HCT116 (cell line): Measurements from ENCODE around the gene ZCCHC17. TPM values are rescaled to one million over a fixed set of nuclear protein-coding genes. Genes with fewer than 3 reads are reported as not detected.

Experiments used
- ATAC-seq: fragments of 200-7000 bp; cut with Tn5 transposase; 2 replicates; pipeline ENCODE4 v1.9.1; 2020; ENCODE audit warnings: mild to moderate bottlenecking, moderate library complexity
- BruUV-seq: library from RNA; stranded (reverse); fragments of 400-500 nt; replicated peaks from 2 replicates; lab custom pipeline; 2021; lab: Mats Ljungman, UMichigan
- CTCF ChIA-PET: fragments of 300-600 bp; sonication (Branson Sonifier 250); formaldehyde crosslinking; loops from one replicate; lab custom pipeline; 2021; ENCODE audit warnings: antibody characterized with exemption; lab: Charles Lee
- POLR2A ChIA-PET: fragments of 300-600, 350-600 bp; sonication (Branson Sonifier 250); formaldehyde crosslinking; loops from one replicate; lab custom pipeline; 2021; ENCODE audit warnings: antibody characterized with exemption; lab: Charles Lee
- RAD21 ChIA-PET, 2 experiments: fragments of 300-600 bp; sonication (Branson Sonifier 250); formaldehyde crosslinking; loops; one replicate each; lab custom pipeline; 2023; ENCODE audit warnings: low total read pairs in 2 of 2; ENCODE audit not compliant: uncharacterized antibody in 2 of 2, unreplicated experiment in 2 of 2, low non-redundant PET in 1 of 2; lab: Charles Lee
- DNase-seq: peaks from one replicate; pipeline ENCODE4 v3.0.0-alpha.2; 2010; ENCODE audit warnings: low read depth, low spot score
- H2AFZ ChIP-seq: fragments of 200-600 bp; shearing (Covaris generic), sonication (generic); 2 replicates; pipeline ENCODE4 v1.6.1; 2017; ENCODE audit warnings: low read depth, mixed run types, mixed read lengths, antibody characterized with exemption, low read length; ENCODE audit not compliant: poor library complexity, severe bottlenecking
- H3K27ac ChIP-seq: 2 replicates; pipeline ENCODE4 v1.5.1; 2012; ENCODE audit warnings: low read depth, low read length
- H3K27me3 ChIP-seq: fragments of 200-600 bp; sonication (generic); 2 replicates; pipeline ENCODE4 v1.6.1; 2016; ENCODE audit warnings: mixed run types, low read length, mixed read lengths; ENCODE audit not compliant: insufficient read depth
- H3K36me3 ChIP-seq, 2 experiments: fragments of 200-500 bp in 1 of 2; fragments of 200-600 bp in 1 of 2; sonication (Bioruptor generic) in 1 of 2; sonication (generic) in 1 of 2; 2 replicates each; pipeline versions ENCODE4 v1.5.1 to v1.6.1; 2014 to 2016; ENCODE audit warnings: low read length in 2 of 2, inconsistent platforms in 1 of 2, mixed read lengths in 1 of 2, mixed run types in 1 of 2; ENCODE audit not compliant: insufficient read depth in 2 of 2, control insufficient read depth in 1 of 2
- H3K4me1 ChIP-seq, 2 experiments: fragments of 200-600 bp in 1 of 2; sonication (generic) in 1 of 2; 2 replicates each; pipeline versions ENCODE4 v1.5.1 to v1.6.1; 2012 to 2017; ENCODE audit warnings: low read length in 2 of 2, inconsistent platforms in 1 of 2, mild to moderate bottlenecking in 1 of 2, mixed read lengths in 1 of 2, mixed run types in 1 of 2, moderate library complexity in 1 of 2; ENCODE audit not compliant: insufficient read depth in 2 of 2, control insufficient read depth in 1 of 2
- H3K4me2 ChIP-seq: fragments of 200-600 bp; sonication (generic); 2 replicates; pipeline ENCODE4 v1.6.1; 2017; ENCODE audit warnings: mixed run types, low read length, mixed read lengths
- H3K4me3 ChIP-seq, 2 experiments: fragments of 200-600 bp in 1 of 2; sonication (generic) in 1 of 2; replicated peaks in 1 of 2; 2 replicates each; pipeline ENCODE4 v1.5.1; 2011 to 2016; ENCODE audit warnings: low read length in 2 of 2, control low read depth in 1 of 2, low read depth in 1 of 2, mild to moderate bottlenecking in 1 of 2, mixed read lengths in 1 of 2, mixed run types in 1 of 2
- H3K79me2 ChIP-seq: fragments of 200-600 bp; sonication (generic); 2 replicates; pipeline ENCODE4 v1.6.1; 2017; ENCODE audit warnings: mild to moderate bottlenecking, mixed run types, low read length, moderate library complexity, mixed read lengths; ENCODE audit not compliant: insufficient read depth
- H3K9ac ChIP-seq: fragments of 200-600 bp; sonication (generic); 2 replicates; pipeline ENCODE4 v1.6.1; 2016; ENCODE audit warnings: low read length, mixed read lengths
- H3K9me2 ChIP-seq: fragments of 200-600 bp; sonication (generic), shearing (Covaris generic); 2 replicates; pipeline ENCODE4 v1.6.1; 2017; ENCODE audit warnings: mixed run types, mild to moderate bottlenecking, moderate library complexity; ENCODE audit not compliant: insufficient read depth
- H3K9me3 ChIP-seq, 2 experiments: fragments of 200-500 bp in 1 of 2; fragments of 200-600 bp in 1 of 2; sonication (Bioruptor generic) in 1 of 2; sonication (generic) in 1 of 2; 2 replicates each; pipeline ENCODE4 v1.6.1; 2014 to 2017; ENCODE audit warnings: low read length in 2 of 2, mixed read lengths in 2 of 2, inconsistent platforms in 1 of 2, low read depth in 1 of 2, mild to moderate bottlenecking in 1 of 2, mixed run types in 1 of 2, moderate library complexity in 1 of 2; ENCODE audit not compliant: control insufficient read depth in 1 of 2, insufficient read depth in 1 of 2
- H4K20me1 ChIP-seq: fragments of 200-600 bp; sonication (generic), shearing (Covaris generic); 2 replicates; pipeline ENCODE4 v1.6.1; 2017; ENCODE audit warnings: mixed run types, mild to moderate bottlenecking, moderate library complexity; ENCODE audit not compliant: insufficient read depth
- CBX3 ChIP-seq: IDR thresholded peaks from 2 replicates; pipeline ENCODE4 v1.6.1; 2012; ENCODE audit warnings: low read depth
- CEBPB ChIP-seq: IDR thresholded peaks from 2 replicates; pipeline ENCODE4 v1.6.1; 2012; ENCODE audit warnings: low read depth
- EGR1 ChIP-seq: IDR thresholded peaks from 2 replicates; pipeline ENCODE4 v1.6.1; 2012; ENCODE audit warnings: low read depth
- ELF1 ChIP-seq: IDR thresholded peaks from 2 replicates; pipeline ENCODE4 v1.6.1; 2012; ENCODE audit warnings: low read depth, borderline replicate concordance
- EZH2 ChIP-seq: fragments of 200-600 bp; sonication (generic); IDR thresholded peaks from 2 replicates; pipeline ENCODE4 v1.6.1; 2017; ENCODE audit warnings: antibody characterized with exemption, mixed run types
- EZH2phosphoT487 ChIP-seq: fragments of 200-600 bp; IDR thresholded peaks from 2 replicates; pipeline ENCODE4 v1.6.1; 2018; ENCODE audit warnings: antibody characterized with exemption, borderline replicate concordance
- FOSL1 ChIP-seq: IDR thresholded peaks from 2 replicates; pipeline ENCODE4 v1.6.1; 2012; ENCODE audit warnings: low read depth
- POLR2A ChIP-seq: IDR thresholded peaks from 2 replicates; pipeline ENCODE4 v1.7.0; 2011; ENCODE audit warnings: borderline replicate concordance; ENCODE audit not compliant: insufficient read depth, insufficient read length; ENCODE audit errors: extremely low read depth
- POLR2AphosphoS5 ChIP-seq: IDR thresholded peaks from 2 replicates; pipeline ENCODE4 v1.6.1; 2011; ENCODE audit warnings: mild to moderate bottlenecking, low read depth, low read length, moderate library complexity
- RAD21 ChIP-seq: IDR thresholded peaks from 2 replicates; pipeline ENCODE4 v1.6.1; 2012; ENCODE audit warnings: low read depth, mild to moderate bottlenecking
- SIN3A ChIP-seq: IDR thresholded peaks from 2 replicates; pipeline ENCODE4 v1.6.1; 2012; ENCODE audit warnings: low read depth
- SP1 ChIP-seq: IDR thresholded peaks from 2 replicates; pipeline ENCODE4 v1.6.1; 2012; ENCODE audit warnings: low read depth
- SRF ChIP-seq: IDR thresholded peaks from 2 replicates; pipeline ENCODE4 v1.6.1; 2012; ENCODE audit warnings: low read depth
- TCF7L2 ChIP-seq: IDR thresholded peaks from 2 replicates; pipeline ENCODE4 v1.7.0; 2011; ENCODE audit warnings: borderline replicate concordance, inconsistent platforms; ENCODE audit not compliant: insufficient read depth, insufficient read length; ENCODE audit errors: extremely low read depth
- YY1 ChIP-seq: IDR thresholded peaks from 2 replicates; pipeline ENCODE4 v1.6.1; 2011; ENCODE audit warnings: low read length, low read depth, moderate library complexity, mild to moderate bottlenecking; ENCODE audit not compliant: insufficient replicate concordance; ENCODE audit errors: extremely low read depth
- ZFX ChIP-seq: fragments of 450-650 bp; IDR thresholded peaks from 2 replicates; pipeline ENCODE4 v1.6.1; 2017
- ZNF274 ChIP-seq: fragments of 200-500 bp; sonication (Bioruptor generic); IDR thresholded peaks from 2 replicates; pipeline ENCODE4 v1.6.1; 2014; ENCODE audit warnings: mild to moderate bottlenecking, low read depth, low read length, inconsistent platforms
- intact Hi-C: fragments of 100-400 bp; cut with micrococcal nuclease; formaldehyde crosslinking; loops from 2 replicates; pipeline ENCODE4 v1.10.0; 2022
- total RNA-seq: library from RNA; stranded (reverse); gene quantifications from one replicate; pipeline ENCODE4 v1.2.1, GENCODE V29; 2021; ENCODE audit not compliant: unreplicated experiment
- TF ChIP-seq, protein P1 (sequence below): IDR thresholded peaks from 2 replicates; pipeline ENCODE4 v1.6.1; 2012
- TF ChIP-seq, protein P2 (sequence below): IDR thresholded peaks from 2 replicates; pipeline ENCODE4 v1.6.1; 2011; ENCODE audit warnings: mild to moderate bottlenecking, low read length, moderate library complexity; ENCODE audit not compliant: insufficient replicate concordance; ENCODE audit errors: extremely low read depth

Gene ZCCHC17
- total RNA-seq, 1 experiment from 2014 or later: 27.8 TPM

DNA sequence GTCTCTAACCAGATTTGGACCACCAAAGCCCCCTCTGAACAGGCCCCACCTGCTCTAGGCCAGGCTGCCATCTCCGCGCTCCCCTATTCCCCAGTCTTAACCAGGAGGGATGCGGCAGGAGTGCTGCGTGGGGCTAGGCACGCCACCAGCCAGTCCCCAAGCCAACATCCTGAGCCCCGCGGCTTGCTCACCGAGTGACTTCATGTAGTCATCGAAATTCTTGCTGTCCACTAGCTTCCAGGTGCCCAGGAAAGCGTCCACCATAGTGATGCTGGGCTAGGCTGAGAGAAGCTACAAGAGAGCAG is 75.9 kb downstream of the ZCCHC17 start:
- no peak for DNase-seq
- Histone ChIP-seq H3K9me3 (no peaks in the 10 kb centered on the region), H3K27me3 (no peaks in the 10 kb centered on the region), H4K20me1 (no peaks in the 10 kb centered on the region), H2AFZ (no peak overlapping the region), H3K4me1 (0 out of 4 replicates have a peak, but pooled peaks cover 0 to 6% of the 10 kb centered on the region in 2 experiments), H3K4me2 (no peak overlapping the region), H3K4me3 (no peak overlapping the region), H3K27ac (no peak overlapping the region), H3K36me3 (no peaks in the 10 kb centered on the region), H3K9ac (no peak overlapping the region), H3K79me2 (no peaks in the 10 kb centered on the region), H3K9me2 (no peaks in the 10 kb centered on the region)
- ChIA-PET CTCF (no interaction called here), POLR2A (no interaction called here), RAD21 (no interaction called here)
- intact Hi-C loops: no loop called here
- no TSS peak for BruUV-seq
- ATAC-seq: no peak
- TF ChIP-seq ELF1 (no peak), SP1 (no peak)
- TF ChIP-seq, protein P1, sequence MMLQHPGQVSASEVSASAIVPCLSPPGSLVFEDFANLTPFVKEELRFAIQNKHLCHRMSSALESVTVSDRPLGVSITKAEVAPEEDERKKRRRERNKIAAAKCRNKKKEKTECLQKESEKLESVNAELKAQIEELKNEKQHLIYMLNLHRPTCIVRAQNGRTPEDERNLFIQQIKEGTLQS: no peak

DNA sequence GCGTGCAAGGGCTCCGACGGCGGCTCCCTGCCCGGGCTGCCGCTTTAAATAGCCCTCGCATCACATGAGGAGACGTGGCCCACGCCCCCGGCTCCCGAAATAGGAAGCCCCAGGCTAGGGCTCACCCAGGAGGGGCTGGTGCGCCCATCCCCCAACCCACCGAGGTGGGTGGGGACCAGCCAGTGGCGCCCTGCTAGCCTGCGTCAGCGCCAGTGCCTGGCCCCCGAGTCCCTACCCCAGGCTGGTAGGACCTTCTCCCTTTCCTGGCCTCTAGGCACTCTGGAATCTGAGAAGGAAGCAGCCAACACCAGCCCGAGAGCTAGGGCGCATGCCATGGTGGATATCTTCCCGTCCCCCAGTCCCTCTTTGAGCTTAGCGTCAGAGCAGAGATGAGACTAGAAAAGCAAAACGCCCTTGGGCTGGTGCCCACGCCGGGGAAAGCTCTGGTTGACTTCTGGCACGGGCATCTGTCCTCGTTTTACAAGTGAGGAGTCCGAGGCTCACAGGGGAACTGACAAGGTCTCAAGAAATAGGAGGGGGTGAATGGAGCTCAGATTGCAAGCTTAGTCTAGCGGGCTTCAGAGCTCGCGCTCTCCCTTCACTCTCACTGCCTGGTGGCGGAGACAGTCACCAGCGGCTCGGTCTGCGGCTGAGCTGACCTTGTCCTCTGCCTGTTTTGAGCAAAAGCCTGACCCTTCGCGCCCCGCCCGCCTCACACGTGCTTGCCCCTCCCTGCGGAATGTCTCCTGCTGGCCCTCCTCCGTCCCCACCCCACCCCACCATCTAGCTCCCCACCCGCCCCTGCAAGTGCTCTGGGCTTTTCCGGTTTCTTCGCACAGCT is 76.4 kb downstream of the ZCCHC17 start, which contains the start of gene FABP3:
Gene FABP3 (minus strand): TSS at position 21 of the 841 bp plus-strand sequence. CDS start 62 bp downstream, outside the sequence.
- TF ChIP-seq SIN3A: no peak
- no peak for TF ChIP-seq RAD21
- no peak for TF ChIP-seq EGR1
- no peak for TF ChIP-seq YY1
- no peak for TF ChIP-seq POLR2AphosphoS5
- no peak for TF ChIP-seq ELF1
- no peak for TF ChIP-seq TCF7L2
- TF ChIP-seq, protein P2, sequence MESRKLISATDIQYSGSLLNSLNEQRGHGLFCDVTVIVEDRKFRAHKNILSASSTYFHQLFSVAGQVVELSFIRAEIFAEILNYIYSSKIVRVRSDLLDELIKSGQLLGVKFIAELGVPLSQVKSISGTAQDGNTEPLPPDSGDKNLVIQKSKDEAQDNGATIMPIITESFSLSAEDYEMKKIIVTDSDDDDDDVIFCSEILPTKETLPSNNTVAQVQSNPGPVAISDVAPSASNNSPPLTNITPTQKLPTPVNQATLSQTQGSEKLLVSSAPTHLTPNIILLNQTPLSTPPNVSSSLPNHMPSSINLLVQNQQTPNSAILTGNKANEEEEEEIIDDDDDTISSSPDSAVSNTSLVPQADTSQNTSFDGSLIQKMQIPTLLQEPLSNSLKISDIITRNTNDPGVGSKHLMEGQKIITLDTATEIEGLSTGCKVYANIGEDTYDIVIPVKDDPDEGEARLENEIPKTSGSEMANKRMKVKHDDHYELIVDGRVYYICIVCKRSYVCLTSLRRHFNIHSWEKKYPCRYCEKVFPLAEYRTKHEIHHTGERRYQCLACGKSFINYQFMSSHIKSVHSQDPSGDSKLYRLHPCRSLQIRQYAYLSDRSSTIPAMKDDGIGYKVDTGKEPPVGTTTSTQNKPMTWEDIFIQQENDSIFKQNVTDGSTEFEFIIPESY: no peak
- TF ChIP-seq CBX3: no peak
- TF ChIP-seq, protein P1: no peak
- no peak for TF ChIP-seq POLR2A
- TF ChIP-seq SRF: no peak
- TF ChIP-seq EZH2: no peak
- no peak for TF ChIP-seq SP1
- TF ChIP-seq CEBPB: no peak
- TF ChIP-seq ZNF274: no peak
- no peak for TF ChIP-seq EZH2phosphoT487
- no peak for TF ChIP-seq ZFX
- TF ChIP-seq FOSL1: no peak
- H3K4me3 ChIP-seq: no peak within 1 kb of the TSS
- POLR2A ChIA-PET: interaction anchor here (0.6 kb wide), 1 partner anchor 18 kb away, joined by 5 read pairs; no protein-coding TSS in a partner anchor
- H3K9ac ChIP-seq: no peak within 1 kb of the TSS
- no TSS peak for BruUV-seq
- DNase-seq (no peak), ATAC-seq (no peak)
- 0 out of 4 replicates have a peak, but pooled peaks cover 0 to 6% of the 10 kb centered on the region in 2 experiments for H3K4me1 ChIP-seq
- CTCF ChIA-PET: interaction anchor here (1.1 kb wide), 1 partner anchor 21 kb away, joined by 4 read pairs; no protein-coding TSS in a partner anchor
- H3K4me2 ChIP-seq: no peak within 1 kb of the TSS
- H3K9me2 ChIP-seq: no peaks in the 10 kb centered on the region
- no peaks in the 10 kb centered on the region for H3K27me3 ChIP-seq
- H3K27ac ChIP-seq: no peak within 1 kb of the TSS
- no peaks in the 10 kb centered on the region for H4K20me1 ChIP-seq
- no peak within 1 kb of the TSS for H2AFZ ChIP-seq
- no peaks in the 10 kb centered on the region for H3K79me2 ChIP-seq
- intact Hi-C loops: no loop called here
- no peaks in the 10 kb centered on the region for H3K36me3 ChIP-seq
- RAD21 ChIA-PET: no interaction called here
- no peaks in the 10 kb centered on the region for H3K9me3 ChIP-seq
